Measurements from ENCODE around the gene DSCAML1.

DNA sequence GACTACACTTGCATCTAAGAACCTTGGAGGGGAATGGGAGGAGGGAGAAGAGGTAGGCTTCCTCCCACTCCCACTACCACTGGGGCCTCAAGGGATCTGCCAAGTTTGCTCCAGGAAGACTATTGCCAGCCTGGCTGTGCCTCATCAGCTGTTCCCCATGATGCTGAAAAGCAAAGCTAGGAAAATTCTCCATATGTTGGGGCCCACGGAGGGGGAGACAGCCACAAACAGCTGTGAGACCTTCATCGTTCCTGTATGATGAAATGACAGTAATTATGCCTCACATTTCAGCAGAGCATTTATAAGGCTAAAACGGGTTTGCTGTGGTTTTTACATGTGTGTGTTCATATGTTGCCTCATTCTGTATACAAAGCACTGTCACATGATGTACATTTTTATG, 6.7 kb downstream of the DSCAML1 start:
- TF ChIP-seq, protein P1, sequence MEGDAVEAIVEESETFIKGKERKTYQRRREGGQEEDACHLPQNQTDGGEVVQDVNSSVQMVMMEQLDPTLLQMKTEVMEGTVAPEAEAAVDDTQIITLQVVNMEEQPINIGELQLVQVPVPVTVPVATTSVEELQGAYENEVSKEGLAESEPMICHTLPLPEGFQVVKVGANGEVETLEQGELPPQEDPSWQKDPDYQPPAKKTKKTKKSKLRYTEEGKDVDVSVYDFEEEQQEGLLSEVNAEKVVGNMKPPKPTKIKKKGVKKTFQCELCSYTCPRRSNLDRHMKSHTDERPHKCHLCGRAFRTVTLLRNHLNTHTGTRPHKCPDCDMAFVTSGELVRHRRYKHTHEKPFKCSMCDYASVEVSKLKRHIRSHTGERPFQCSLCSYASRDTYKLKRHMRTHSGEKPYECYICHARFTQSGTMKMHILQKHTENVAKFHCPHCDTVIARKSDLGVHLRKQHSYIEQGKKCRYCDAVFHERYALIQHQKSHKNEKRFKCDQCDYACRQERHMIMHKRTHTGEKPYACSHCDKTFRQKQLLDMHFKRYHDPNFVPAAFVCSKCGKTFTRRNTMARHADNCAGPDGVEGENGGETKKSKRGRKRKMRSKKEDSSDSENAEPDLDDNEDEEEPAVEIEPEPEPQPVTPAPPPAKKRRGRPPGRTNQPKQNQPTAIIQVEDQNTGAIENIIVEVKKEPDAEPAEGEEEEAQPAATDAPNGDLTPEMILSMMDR (IDR thresholded peaks at IDR 0.05) = no peak
- TF ChIP-seq POLR2A (IDR thresholded peaks at IDR 0.05) = no peak

Measured in uterus (tissue), 2 donors.